Suprapubic skin (tissue), 4 donors: ENCODE data around the gene YIF1A. TPM values are rescaled to one million over a fixed set of nuclear protein-coding genes. Genes with fewer than 3 reads are reported as not detected.

ENCODE experiments used
- DNase-seq, 2 donors: peaks; one replicate each; pipeline ENCODE4 v3.0.0-alpha.2; 2019; ENCODE audit warnings: low spot score in 2 of 2
- H3K27ac ChIP-seq: fragments of 200-600 bp; sonication (generic); one replicate; pipeline ENCODE4 v1.5.1; 2019
- H3K27me3 ChIP-seq: fragments of 200-600 bp; sonication (generic); one replicate; pipeline ENCODE4 v1.5.1; 2019
- H3K36me3 ChIP-seq: fragments of 200-600 bp; sonication (generic); one replicate; pipeline ENCODE4 v1.5.1; 2019
- H3K4me1 ChIP-seq: fragments of 200-600 bp; sonication (generic); one replicate; pipeline ENCODE4 v1.5.1; 2019
- H3K4me3 ChIP-seq: fragments of 200-600 bp; sonication (generic); one replicate; pipeline ENCODE4 v1.5.1; 2019; ENCODE audit warnings: mild to moderate bottlenecking
- H3K9me3 ChIP-seq: fragments of 200-600 bp; sonication (generic); one replicate; pipeline ENCODE4 v1.5.1; 2019
- CTCF ChIP-seq, 2 donors: fragments of 200-600 bp in 1 of 2; fragments of 450-650 bp in 1 of 2; sonication (generic) in 1 of 2; IDR thresholded peaks; one replicate each; pipeline ENCODE4 v1.5.1; 2016 to 2019; ENCODE audit warnings: antibody characterized with exemption in 2 of 2, mild to moderate bottlenecking in 1 of 2, moderate library complexity in 1 of 2
- EP300 ChIP-seq: sonication (generic); formaldehyde crosslinking; IDR thresholded peaks from one replicate; pipeline ENCODE4 v1.6.1; 2017; ENCODE audit warnings: antibody characterized with exemption
- POLR2A ChIP-seq, 2 donors: fragments of 450-650 bp; IDR thresholded peaks; one replicate each; pipeline ENCODE4 v1.6.1; 2017; ENCODE audit warnings: antibody characterized with exemption in 2 of 2, mild to moderate bottlenecking in 2 of 2, moderate library complexity in 2 of 2
- POLR2AphosphoS5 ChIP-seq, 3 donors: sonication (generic); formaldehyde crosslinking; IDR thresholded peaks; one replicate each; pipeline ENCODE4 v1.6.1; 2017; ENCODE audit warnings: antibody characterized with exemption in 3 of 3
- WGBS: methylation state at CpG from one replicate; pipeline ENCODE4 v1.1.5; 2018; 5-methylcytosine and 5-hydroxymethylcytosine counted together
- total RNA-seq, 4 donors: library from RNA; depleted of rRNA; stranded (reverse); fragments of >200 nt; gene quantifications; one replicate each; pipeline ENCODE4 v1.1.0, GENCODE V29; 2016

The YIF1A gene
- total RNA-seq, 4 donors from 2014 or later: 21.6 to 61.3 (median 56.1) TPM

- Histone ChIP-seq H3K4me3 (no peak overlapping the region), H3K27ac (no peak overlapping the region), H3K36me3 (peaks cover 90% of the 10 kb centered on the region), H3K27me3 (no peaks in the 10 kb centered on the region), H3K9me3 (no peaks in the 10 kb centered on the region), H3K4me1 (no peaks in the 10 kb centered on the region)
- no peak for DNase-seq
- TF ChIP-seq CTCF (IDR thresholded peaks at IDR 0.05) (no peak), EP300 (no peak), POLR2A (IDR thresholded peaks at IDR 0.05) (no peak), POLR2AphosphoS5 (IDR thresholded peaks at IDR 0.05) (no peak)
- 93% methylated on average over 11 of the region's 11 CpGs for WGBS
Observed at GRCh38 chr11:66235141-66235540, 53.8 kb downstream of the YIF1A start.

Other genes with a start within 250 kb of the YIF1A start
- not detected for gene GAL3ST3, start 240.0 kb downstream of the YIF1A start, total RNA-seq
- 100 to 1,000 TPM; 117 to 175 (median 149) TPM for gene SF3B2, start 236.8 kb downstream of the YIF1A start, total RNA-seq
- gene PACS1, start 218.9 kb downstream of the YIF1A start, total RNA-seq: 10 to 100 TPM; 30.5 to 78.6 (median 41.8) TPM
- 10 to 100 TPM; 18.1 to 22.8 (median 20.4) TPM for gene KLC2, start 31.4 kb downstream of the YIF1A start, total RNA-seq
- 100 to 1,000 TPM in 3 of 4 donors, 10 to 100 TPM in 1; 79.0 to 124 (median 115) TPM for gene RAB1B, start 20.5 kb downstream of the YIF1A start, total RNA-seq
- gene CNIH2, start 11.0 kb downstream of the YIF1A start, total RNA-seq: 1 to 10 TPM in 3 of 4 donors, not detected in 1; 1.1 to 2.5 (median 1.9) TPM
- gene TMEM151A, start 2.8 kb upstream of the YIF1A start, total RNA-seq: not detected
- gene CD248, start 27.9 kb upstream of the YIF1A start, total RNA-seq: 10 to 100 TPM in 2 of 4 donors, 1 to 10 TPM in 2; 5.9 to 32.6 (median 19.2) TPM
- 10 to 100 TPM; 40.3 to 73.6 (median 60.3) TPM for gene RIN1, start 47.3 kb upstream of the YIF1A start, total RNA-seq
- 10 to 100 TPM; 45.7 to 60.3 (median 57.3) TPM for gene BRMS1, start 56.0 kb upstream of the YIF1A start, total RNA-seq
- gene B4GAT1, start 58.5 kb upstream of the YIF1A start, total RNA-seq: 10 to 100 TPM; 14.4 to 31.9 (median 20.6) TPM
- 1 to 10 TPM; 2.2 to 4.7 (median 3.9) TPM for gene SLC29A2, start 82.6 kb upstream of the YIF1A start, total RNA-seq
- not detected for gene NPAS4, start 131.9 kb upstream of the YIF1A start, total RNA-seq
- 10 to 100 TPM; 22.0 to 42.0 (median 28.0) TPM for gene MRPL11, start 149.7 kb upstream of the YIF1A start, total RNA-seq
- gene PELI3, start 177.8 kb upstream of the YIF1A start, total RNA-seq: 10 to 100 TPM; 19.0 to 23.4 (median 20.5) TPM
- gene DPP3, start 191.3 kb upstream of the YIF1A start, total RNA-seq: 10 to 100 TPM; 12.2 to 23.0 (median 22.2) TPM
- gene BBS1, start 221.5 kb upstream of the YIF1A start, total RNA-seq: 10 to 100 TPM; 35.5 to 85.2 (median 57.0) TPM